Ascending aorta (tissue), 2 donors: ENCODE data around the gene FYN. TPM values are rescaled to one million over a fixed set of nuclear protein-coding genes. Genes with fewer than 3 reads are reported as not detected.
"Not testable (repeated sequence)": the region's sequence is repeated elsewhere in the genome, so short reads cannot be mapped to it uniquely, and the experiment has no call there.

ENCODE experiments used
- DNase-seq, 2 donors: peaks; one replicate each; pipeline ENCODE4 v3.0.0-alpha.2; 2019; ENCODE audit warnings: low spot score in 2 of 2
- H3K27ac ChIP-seq, 2 donors: fragments of 200-600 bp; sonication (generic); one replicate each; pipeline ENCODE4 v1.5.1; 2016 to 2017; ENCODE audit warnings: mild to moderate bottlenecking in 1 of 2
- H3K27me3 ChIP-seq: fragments of 200-600 bp; sonication (generic); one replicate; pipeline ENCODE4 v1.5.1; 2017
- H3K36me3 ChIP-seq, 2 donors: fragments of 200-600 bp; sonication (generic); one replicate each; pipeline ENCODE4 v1.5.1; 2016
- H3K4me1 ChIP-seq, 2 donors: fragments of 200-600 bp; sonication (generic); one replicate each; pipeline ENCODE4 v1.5.1; 2016 to 2017; ENCODE audit warnings: mild to moderate bottlenecking in 1 of 2
- H3K4me3 ChIP-seq, 2 donors: fragments of 200-600 bp; sonication (generic); one replicate each; pipeline ENCODE4 v1.5.1; 2016 to 2017; ENCODE audit warnings: mild to moderate bottlenecking in 1 of 2
- H3K9me3 ChIP-seq, 2 donors: fragments of 200-600 bp; sonication (generic); one replicate each; pipeline ENCODE4 v1.5.1; 2016
- CTCF ChIP-seq, 3 experiments: fragments of 200-600 bp in 2 of 3; fragments of 450-650 bp in 1 of 3; sonication (generic) in 2 of 3; IDR thresholded peaks; one replicate each; pipeline ENCODE4 v1.5.1; 2016 to 2019; ENCODE audit warnings: antibody characterized with exemption in 3 of 3, mild to moderate bottlenecking in 1 of 3, moderate library complexity in 1 of 3
- intact Hi-C: fragments of 100-400 bp; cut with DNase I; formaldehyde crosslinking; loops from one replicate; pipeline ENCODE4 v1.15.1; 2023
- total RNA-seq: library from RNA; depleted of rRNA; stranded (reverse); fragments of >200 nt; gene quantifications from one replicate; pipeline ENCODE4 v1.1.0, GENCODE V29; 2016

The FYN gene
- total RNA-seq, 1 donor from 2014 or later: 141 TPM

- Histone ChIP-seq H3K27ac (no peak overlapping the region), H3K27me3 (no peaks in the 10 kb centered on the region)
- intact Hi-C loops: no loop called here
Measured at GRCh38 chr6:111791415-111791814, 81.8 kb downstream of the FYN start.

GRCh38 chr6:111789598-111789997 is 83.7 kb downstream of the FYN start:
- no peaks in the 10 kb centered on the region for H3K27me3 ChIP-seq
- no peak for DNase-seq
- no peaks in the 10 kb centered on the region for H3K4me1 ChIP-seq
- TF ChIP-seq CTCF (IDR thresholded peaks at IDR 0.05): no peak
- intact Hi-C loops: no loop called here
- no peak overlapping the region for H3K4me3 ChIP-seq
- H3K27ac ChIP-seq: no peak overlapping the region
- no peaks in the 10 kb centered on the region for H3K36me3 ChIP-seq
- H3K9me3 ChIP-seq: no peaks in the 10 kb centered on the region

More at GRCh38 chr6:111791415-111791814, 81.8 kb downstream of the FYN start:
- no peaks in the 10 kb centered on the region for H3K4me1 ChIP-seq
- no peak overlapping the region for H3K4me3 ChIP-seq
- TF ChIP-seq CTCF (IDR thresholded peaks at IDR 0.05): no peak
- H3K9me3 ChIP-seq: no peaks in the 10 kb centered on the region
- DNase-seq: no peak
- H3K36me3 ChIP-seq: no peaks in the 10 kb centered on the region

GRCh38 chr6:111788379-111789276 is 84.6 kb downstream of the FYN start:
- Histone ChIP-seq H3K36me3 (no peaks in the 10 kb centered on the region), H3K27me3 (no peaks in the 10 kb centered on the region), H3K4me3 (no peak overlapping the region), H3K9me3 (no peaks in the 10 kb centered on the region), H3K27ac (no peak overlapping the region), H3K4me1 (peaks cover 0 to 2% of the 10 kb centered on the region in 2 donors)
- intact Hi-C loops: no loop called here
- TF ChIP-seq CTCF (IDR thresholded peaks at IDR 0.05): no peak
- DNase-seq: no peak

- H3K27me3 ChIP-seq, DNase-seq, H3K9me3 ChIP-seq, intact Hi-C loops, H3K27ac ChIP-seq, H3K36me3 ChIP-seq, H3K4me3 ChIP-seq, H3K4me1 ChIP-seq: not testable (repeated sequence)
Measured at GRCh38 chr6:111786151-111786550, 87.1 kb downstream of the FYN start.

GRCh38 chr6:111784433-111784832 is 88.8 kb downstream of the FYN start:
- Histone ChIP-seq H3K9me3 (no peaks in the 10 kb centered on the region), H3K27ac (no peak overlapping the region), H3K36me3 (no peaks in the 10 kb centered on the region), H3K4me3 (no peak overlapping the region), H3K4me1 (peaks cover 0 to 6% of the 10 kb centered on the region in 2 donors), H3K27me3 (no peaks in the 10 kb centered on the region)
- no peak for TF ChIP-seq CTCF (IDR thresholded peaks at IDR 0.05)
- no peak for DNase-seq
- intact Hi-C loops: no loop called here

- H3K27me3 ChIP-seq: no peaks in the 10 kb centered on the region
Measured at GRCh38 chr6:111782887-111783466, 90.3 kb downstream of the FYN start.

More at GRCh38 chr6:111782887-111783466, 90.3 kb downstream of the FYN start:
- H3K27ac ChIP-seq: no peak overlapping the region
- DNase-seq: no peak
- H3K4me3 ChIP-seq: no peak overlapping the region
- intact Hi-C loops: no loop called here
- no peaks in the 10 kb centered on the region for H3K9me3 ChIP-seq
- TF ChIP-seq CTCF (IDR thresholded peaks at IDR 0.05): no peak
- H3K36me3 ChIP-seq: no peaks in the 10 kb centered on the region
- H3K4me1 ChIP-seq: peaks cover 0 to 6% of the 10 kb centered on the region in 2 donors
